CD4-positive, alpha-beta T cell (primary cell): ENCODE results near the gene TRMT112. TPM values are rescaled to one million over a fixed set of nuclear protein-coding genes. Genes with fewer than 3 reads are reported as not detected.
A peak's percentile ranks its signal among the peaks of the same experiment; 100 is the strongest.

Source experiments
- ATAC-seq: fragments of 200-7000 bp; cut with Tn5 transposase; one replicate; pipeline ENCODE4 v1.10.0; 2022; ENCODE audit warnings: mild to moderate bottlenecking; ENCODE audit not compliant: poor library complexity
- CTCF ChIA-PET: fragments of 350-600 bp; sonication (Branson Sonifier 250); formaldehyde crosslinking; loops from one replicate; lab custom pipeline; 2021; ENCODE audit warnings: antibody characterized with exemption, inconsistent platforms; lab: Charles Lee
- POLR2A ChIA-PET: fragments of 350-600 bp; sonication (Branson Sonifier 250); formaldehyde crosslinking; loops from one replicate; lab custom pipeline; 2021; ENCODE audit warnings: antibody characterized with exemption, inconsistent platforms; lab: Charles Lee
- DNase-seq, 14 experiments: peaks; one replicate each; pipeline ENCODE4 v3.0.0-alpha.2; 2013 to 2020; ENCODE audit warnings: mixed read lengths in 2 of 14
- H3K27ac ChIP-seq, 2 donors: one replicate each; pipeline versions ENCODE4 v1.5.1 to v1.7.0; 2013; ENCODE audit warnings: low read length in 2 of 2, low read depth in 1 of 2, mild to moderate bottlenecking in 1 of 2
- H3K27me3 ChIP-seq, 2 experiments: 1 replicate in 1 of 2; 2 replicates in 1 of 2; pipeline versions ENCODE4 v1.6.1 to v1.7.0; 2013; ENCODE audit warnings: low read length in 2 of 2, control low read depth in 1 of 2, mild to moderate bottlenecking in 1 of 2, moderate library complexity in 1 of 2; ENCODE audit not compliant: insufficient read depth in 2 of 2, control insufficient read depth in 1 of 2
- H3K36me3 ChIP-seq: one replicate; pipeline ENCODE4 v1.6.1; 2013; ENCODE audit warnings: low read length, control low read depth; ENCODE audit not compliant: insufficient read depth
- H3K4me1 ChIP-seq: one replicate; pipeline ENCODE4 v1.6.1; 2013; ENCODE audit warnings: low read length, control low read depth; ENCODE audit not compliant: insufficient read depth
- H3K4me3 ChIP-seq: one replicate; pipeline ENCODE4 v1.5.1; 2013; ENCODE audit warnings: mild to moderate bottlenecking, low read length, moderate library complexity
- H3K9me3 ChIP-seq, 2 experiments: 1 replicate in 1 of 2; 2 replicates in 1 of 2; pipeline versions ENCODE4 v1.6.1 to v1.7.0; 2013; ENCODE audit warnings: low read length in 2 of 2, mild to moderate bottlenecking in 2 of 2, control low read depth in 1 of 2, moderate library complexity in 1 of 2; ENCODE audit not compliant: control insufficient read depth in 1 of 2, insufficient read depth in 1 of 2
- H3K27ac Mint-ChIP-seq: one replicate; pipeline ENCODE4 v1.8.0; 2020; ENCODE audit warnings: mixed read lengths
- H3K27me3 Mint-ChIP-seq: one replicate; pipeline ENCODE4 v1.8.0; 2021; ENCODE audit warnings: mixed read lengths
- H3K36me3 Mint-ChIP-seq: one replicate; pipeline ENCODE4 v1.8.0; 2021; ENCODE audit warnings: low read depth, mixed read lengths
- H3K4me1 Mint-ChIP-seq: one replicate; pipeline ENCODE4 v1.8.0; 2021; ENCODE audit warnings: low read depth, mixed read lengths
- H3K4me3 Mint-ChIP-seq: one replicate; pipeline ENCODE4 v1.8.0; 2020; ENCODE audit warnings: mild to moderate bottlenecking, mixed read lengths
- H3K9me3 Mint-ChIP-seq: one replicate; pipeline ENCODE4 v1.8.0; 2020; ENCODE audit warnings: mixed read lengths
- CTCF ChIP-seq: fragments of 200-600 bp; IDR thresholded peaks from one replicate; pipeline ENCODE4 v1.8.0; 2022; ENCODE audit warnings: antibody characterized with exemption, mild to moderate bottlenecking
- intact Hi-C, 2 experiments: fragments of 100-400 bp; cut with DNase I in 1 of 2; cut with micrococcal nuclease in 1 of 2; formaldehyde crosslinking; loops; one replicate each; pipeline versions ENCODE4 v1.15.1 to v1.9.0; 2023 to 2025; cut with DNase I, micrococcal nuclease
- total RNA-seq, 174 experiments: library from RNA in 2 of 174; stranded (reverse) in 2 of 174; gene quantifications; one replicate each; pipeline ENCODE4 v1.2.3 and lab custom pipeline; 2021 to 2026

The TRMT112 gene
- total RNA-seq, 2 experiments from 2014 or later: 70.5 to 71.4 TPM

DNA sequence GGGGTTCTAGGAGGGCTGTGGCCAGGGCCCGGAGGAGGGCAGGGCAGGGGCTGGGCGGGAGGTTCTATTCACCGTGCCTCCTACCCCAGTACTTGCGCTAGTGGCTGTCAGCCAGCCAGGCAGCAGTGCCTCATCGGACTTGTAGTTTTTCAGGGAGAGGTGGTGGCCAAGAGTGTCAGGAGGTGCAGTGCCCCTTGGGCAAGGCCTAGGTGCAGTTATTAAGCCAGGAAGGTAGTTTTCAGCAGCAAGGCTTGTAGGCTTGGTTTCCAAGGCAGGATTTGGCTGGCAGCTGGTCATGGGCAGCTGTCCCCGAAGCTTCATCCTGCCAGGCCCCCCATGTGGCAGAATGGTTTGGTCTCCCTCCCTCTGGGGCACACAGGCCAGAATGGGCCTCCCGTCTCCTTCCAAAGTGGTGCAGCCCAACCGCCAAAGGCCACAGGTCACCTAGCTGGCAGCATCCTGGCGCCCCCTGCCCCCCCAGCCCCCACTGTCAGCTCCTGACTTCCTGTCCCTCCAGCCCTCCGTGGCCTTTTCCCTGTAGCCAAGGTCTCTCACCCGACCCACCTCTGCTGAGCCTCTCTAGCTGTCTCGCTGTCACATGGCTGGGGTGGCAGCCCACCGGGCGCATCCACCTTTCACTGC, 31.1 kb upstream of the TRMT112 start:
- POLR2A ChIA-PET: interaction anchor here (2.2 kb wide), 1 partner anchor 31 kb away, joined by 7 read pairs; the partner anchor contains the start of genes PRDX5 and TRMT112
- no peak for ATAC-seq
- H3K27me3 ChIP-seq: no peaks in the 10 kb centered on the region
- no peak overlapping the region for H3K4me3 Mint-ChIP-seq
- no peaks in the 10 kb centered on the region for H3K9me3 ChIP-seq
- peaks cover 20% of the 10 kb centered on the region for H3K36me3 Mint-ChIP-seq
- H3K9me3 Mint-ChIP-seq: no peaks in the 10 kb centered on the region
- no peak overlapping the region for H3K27ac ChIP-seq
- no peak overlapping the region for H3K27ac Mint-ChIP-seq
- no peak overlapping the region for H3K4me3 ChIP-seq
- intact Hi-C loops: no loop called here
- DNase-seq: no peak
- peaks cover 60% of the 10 kb centered on the region for H3K36me3 ChIP-seq
- H3K4me1 Mint-ChIP-seq: peaks cover 5% of the 10 kb centered on the region
- H3K27me3 Mint-ChIP-seq: no peaks in the 10 kb centered on the region
- no peak for TF ChIP-seq CTCF
- CTCF ChIA-PET: no interaction called here
- H3K4me1 ChIP-seq: peaks cover 10% of the 10 kb centered on the region

- Histone ChIP-seq H3K4me1 (peaks cover 19% of the 10 kb centered on the region), H3K36me3 (peaks cover 55% of the 10 kb centered on the region), H3K27ac (no peak overlapping the region), H3K4me3 (no peak overlapping the region), H3K27me3 (no peaks in the 10 kb centered on the region), H3K9me3 (no peaks in the 10 kb centered on the region)
- ChIA-PET CTCF (no interaction called here), POLR2A (no interaction called here)
- peaks cover 9% of the 10 kb centered on the region for H3K4me1 Mint-ChIP-seq
- no peak overlapping the region for H3K27ac Mint-ChIP-seq
- no peak overlapping the region for H3K4me3 Mint-ChIP-seq
- no peaks in the 10 kb centered on the region for H3K9me3 Mint-ChIP-seq
- DNase-seq (no peak), ATAC-seq (no peak)
- H3K36me3 Mint-ChIP-seq: peaks cover 25% of the 10 kb centered on the region
- no peaks in the 10 kb centered on the region for H3K27me3 Mint-ChIP-seq
- TF ChIP-seq CTCF: no peak
- intact Hi-C loops: no loop called here
These were observed 30.0 kb upstream of the TRMT112 start for GRCh38 chr11:64347193-64347867.

DNA sequence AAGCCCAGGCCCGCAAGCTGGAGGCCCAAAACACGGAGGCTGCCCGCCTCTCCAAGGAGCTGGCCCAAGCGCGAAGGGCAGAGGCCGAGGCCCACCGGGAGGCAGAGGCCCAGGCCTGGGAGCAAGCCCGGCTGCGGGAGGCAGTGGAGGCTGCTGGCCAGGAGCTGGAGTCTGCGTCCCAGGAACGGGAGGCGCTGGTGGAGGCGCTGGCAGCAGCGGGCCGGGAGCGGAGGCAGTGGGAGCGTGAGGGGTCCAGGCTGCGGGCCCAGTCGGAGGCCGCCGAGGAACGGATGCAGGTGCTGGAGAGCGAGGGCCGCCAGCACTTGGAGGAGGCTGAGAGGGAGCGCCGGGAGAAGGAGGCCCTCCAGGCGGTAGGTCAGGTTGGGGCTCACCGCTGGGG, 27.4 kb upstream of the TRMT112 start:
- DNase-seq: no peak
- H3K4me1 ChIP-seq: peaks cover 44% of the 10 kb centered on the region

More for the DNA sequence above, 27.4 kb upstream of the TRMT112 start:
- Histone ChIP-seq H3K36me3 (peaks cover 57% of the 10 kb centered on the region), H3K27me3 (no peaks in the 10 kb centered on the region), H3K4me3 (no peak overlapping the region), H3K9me3 (no peaks in the 10 kb centered on the region), H3K27ac (no peak overlapping the region)
- no peaks in the 10 kb centered on the region for H3K9me3 Mint-ChIP-seq
- H3K36me3 Mint-ChIP-seq: peaks cover 30% of the 10 kb centered on the region
- ATAC-seq: no peak
- H3K4me1 Mint-ChIP-seq: peaks cover 34% of the 10 kb centered on the region
- intact Hi-C loops: loop anchor here in 1 of 2 experiments (5.0 kb wide), 1 partner anchor 37 kb away; the partner anchor contains the start of gene ESRRA
- POLR2A ChIA-PET: no interaction called here
- peak overlapping the region; percentile 16 for H3K27ac Mint-ChIP-seq
- TF ChIP-seq CTCF: no peak
- no peaks in the 10 kb centered on the region for H3K27me3 Mint-ChIP-seq
- no peak overlapping the region for H3K4me3 Mint-ChIP-seq
- CTCF ChIA-PET: no interaction called here
